CD4-positive, alpha-beta T cell treated with Interleukin-4 for 1 hour (primary cell): ENCODE measurements around the gene NR2C2AP.

Source experiments
- DNase-seq, 2 donors: peaks; one replicate each; pipeline ENCODE4 v3.0.0-alpha.2; 2020 to 2022

The NR2C2AP gene

DNA sequence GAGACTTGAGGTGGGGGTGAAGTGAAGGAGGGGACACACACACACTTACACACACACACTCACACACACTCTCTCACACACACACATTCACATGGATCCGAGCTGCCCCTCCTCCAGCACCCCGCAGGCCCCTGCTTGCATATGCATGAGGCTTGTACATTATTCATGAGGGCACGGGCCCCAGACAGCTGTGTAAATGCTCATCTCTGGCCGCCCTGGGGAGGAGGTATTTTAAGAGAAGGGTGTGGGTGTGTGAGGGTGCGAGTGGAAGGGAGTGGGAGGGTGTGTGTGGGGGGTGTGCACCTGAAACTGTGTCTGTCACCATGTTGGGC, 10.9 kb upstream of the NR2C2AP start:
- DNase-seq: no peak

DNA sequence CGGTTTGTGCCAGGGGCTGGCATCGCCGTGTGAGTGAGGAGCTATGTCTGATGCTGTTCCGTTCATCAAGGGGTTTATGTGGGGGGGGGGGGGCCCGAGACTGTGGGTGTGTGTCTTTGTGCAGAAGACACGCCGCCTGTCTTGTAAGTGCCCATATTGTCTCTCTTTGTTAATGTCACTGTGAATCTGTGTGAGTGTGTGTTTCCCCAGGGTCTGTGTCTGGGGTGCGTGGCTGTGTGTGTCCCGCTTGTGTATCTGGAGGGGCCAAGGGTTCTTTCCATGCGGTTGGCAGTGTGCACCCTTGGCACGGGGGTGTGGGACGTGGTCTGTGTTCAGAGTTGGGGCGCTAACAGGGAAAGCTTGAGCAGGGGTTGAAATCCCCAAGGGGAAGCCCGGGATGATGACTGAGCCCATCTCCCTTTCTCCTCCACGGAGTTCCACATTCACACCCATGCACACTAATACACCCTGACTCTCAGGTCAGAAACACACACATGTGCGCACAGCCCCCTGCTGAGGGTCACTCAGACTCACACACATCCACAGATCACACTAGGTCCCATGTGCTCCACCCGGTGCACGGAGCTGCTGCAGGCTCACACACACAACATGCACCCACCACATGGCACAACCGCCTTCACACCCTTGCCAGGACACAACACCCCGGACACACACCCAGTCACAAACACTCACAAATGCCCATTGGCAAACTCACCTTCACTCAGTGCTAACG, 10.4 kb upstream of the NR2C2AP start:
- DNase-seq: no peak

GRCh38 chr19:19212916-19213315, 9.7 kb upstream of the NR2C2AP start:
- DNase-seq: no peak

DNA sequence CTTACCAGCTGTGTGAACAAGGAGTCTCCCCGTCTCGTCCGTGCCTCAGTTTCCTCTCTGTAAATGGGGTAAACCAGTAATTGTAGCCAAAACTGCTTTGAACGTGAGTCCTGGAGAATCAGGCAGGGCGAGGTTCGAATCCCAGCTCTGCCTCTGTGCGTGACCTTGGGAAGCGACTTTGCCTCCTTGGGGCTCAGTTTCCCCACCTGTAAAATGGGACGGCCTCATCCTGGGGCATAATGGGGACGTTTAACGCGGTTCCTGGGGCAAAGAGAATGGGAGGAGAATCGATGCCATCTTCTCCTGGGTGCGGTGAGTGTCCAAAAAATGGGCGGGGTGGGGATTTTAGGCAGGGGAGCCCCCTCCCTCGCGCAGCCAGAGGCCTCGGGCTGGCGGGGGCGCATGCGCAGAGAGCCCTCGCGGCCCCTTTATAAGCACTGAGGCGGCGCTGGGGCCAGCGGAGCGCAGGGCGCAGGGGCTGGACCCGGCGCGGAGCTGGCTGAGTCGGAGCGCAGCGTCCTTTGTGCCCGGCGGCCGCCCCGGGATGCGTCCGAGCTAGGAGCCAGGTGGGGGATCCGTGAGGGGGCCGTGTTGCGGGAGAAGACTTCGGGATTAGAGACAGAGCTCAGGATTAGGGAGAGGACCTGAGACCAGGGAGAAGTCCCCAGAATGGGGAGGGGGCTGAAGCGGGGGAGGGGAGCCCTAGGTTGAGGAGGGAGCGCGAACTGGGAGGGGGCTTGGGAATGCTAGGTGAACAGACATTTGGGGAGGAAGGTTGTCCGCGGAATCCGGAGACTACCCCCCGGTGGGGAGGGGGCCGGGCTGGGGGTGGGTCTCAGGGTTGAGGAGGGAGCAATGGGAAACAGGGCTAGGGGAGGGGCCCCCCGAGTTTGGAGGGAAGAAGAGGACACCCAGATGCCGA, 8.5 kb upstream of the NR2C2AP start, which contains the start of gene NCAN:
TSS of gene NCAN (plus strand) at position 460 of the 922 bp plus-strand sequence. CDS start 4,996 bp downstream, outside the sequence.
- no peak for DNase-seq

DNA sequence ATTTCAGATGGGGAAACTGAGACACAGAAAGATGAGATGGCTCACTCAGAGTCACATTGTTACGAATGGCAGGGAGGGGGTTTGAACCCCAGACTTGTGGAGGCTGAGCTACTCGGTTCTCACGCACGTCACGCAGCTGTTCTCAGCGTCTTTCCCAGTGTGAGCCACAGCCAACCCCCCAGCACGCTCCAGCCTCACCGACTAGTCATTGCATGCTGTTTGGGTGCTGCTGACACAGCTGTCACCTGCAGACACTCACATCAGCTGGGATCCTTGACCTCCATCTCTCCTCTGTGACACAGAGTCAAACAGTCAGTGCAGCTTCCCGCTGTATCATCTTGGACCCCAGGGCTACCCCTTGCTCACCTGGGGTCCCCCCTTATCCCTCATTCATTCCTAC, 6.2 kb upstream of the NR2C2AP start:
- no peak for DNase-seq

DNA sequence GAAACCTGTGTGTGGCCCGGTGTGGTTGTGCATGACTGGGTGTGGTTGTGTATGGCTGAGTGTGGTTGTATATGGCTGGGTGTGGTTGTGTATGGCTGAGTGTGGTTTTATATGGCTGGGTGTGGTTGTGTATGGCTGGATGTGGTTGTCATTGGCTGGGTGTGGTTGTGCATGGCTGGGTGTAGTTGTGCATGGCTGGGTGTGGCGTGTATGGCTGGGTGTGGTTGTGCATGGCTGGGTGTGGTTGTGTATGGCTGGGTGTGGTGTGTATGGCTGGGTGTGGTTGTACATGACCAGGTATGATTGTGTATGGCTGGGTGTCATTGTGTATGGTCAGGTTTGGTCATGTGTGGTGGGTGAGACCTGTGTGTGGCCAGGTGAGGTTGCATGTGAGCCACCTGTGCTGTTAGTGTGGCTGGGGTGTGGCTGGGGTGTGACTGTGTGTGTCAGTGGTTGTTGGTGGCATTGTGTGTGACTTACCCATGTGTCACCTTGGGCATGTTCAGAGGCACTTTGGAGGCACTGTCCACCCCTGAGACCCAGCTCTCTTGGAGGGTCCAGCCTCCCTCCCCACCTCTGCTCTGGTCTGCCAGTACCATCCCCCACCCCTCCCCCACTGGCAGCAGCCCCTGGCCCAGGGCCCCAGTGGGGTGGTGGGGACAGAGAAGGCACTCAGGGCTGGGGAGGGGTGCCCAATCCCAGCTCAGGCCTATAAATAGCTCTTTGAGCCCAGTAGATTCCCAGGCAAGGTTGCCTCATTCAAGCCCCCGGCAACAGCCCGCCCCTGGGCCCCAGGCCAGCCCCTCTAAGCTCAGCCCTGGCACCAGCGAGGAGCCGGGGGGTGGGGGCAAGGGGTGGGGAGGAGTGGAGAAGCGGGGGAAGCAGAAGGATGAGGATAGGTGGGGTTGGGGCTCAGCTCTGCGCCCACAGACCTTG, 4.7 kb upstream of the NR2C2AP start:
- DNase-seq: no peak

GRCh38 chr19:19206938-19207337, 3.7 kb upstream of the NR2C2AP start:
- no peak for DNase-seq

- DNase-seq: no peak
Measured at GRCh38 chr19:19205416-19206410, 2.5 kb upstream of the NR2C2AP start.

DNA sequence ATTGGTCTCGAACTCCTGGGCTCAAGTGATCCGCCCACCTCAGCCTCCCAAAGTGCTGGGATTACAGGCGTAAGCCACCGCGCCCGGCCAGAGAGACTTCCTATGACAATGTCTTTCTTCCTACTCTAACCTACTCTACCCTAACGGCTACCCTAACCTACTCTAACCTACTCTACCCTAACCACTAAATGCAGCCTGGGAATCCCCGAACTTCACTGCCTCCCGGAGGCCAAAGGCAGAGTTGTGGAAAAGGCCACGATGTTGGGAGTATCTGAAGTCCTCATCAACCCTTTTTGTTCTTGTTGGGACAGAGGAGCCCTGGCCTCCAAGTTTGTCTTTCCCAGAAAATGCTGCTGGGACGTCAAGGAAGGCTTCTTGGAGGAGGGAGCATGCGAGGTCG, 967 bp upstream of the NR2C2AP start:
- no peak for DNase-seq

DNA sequence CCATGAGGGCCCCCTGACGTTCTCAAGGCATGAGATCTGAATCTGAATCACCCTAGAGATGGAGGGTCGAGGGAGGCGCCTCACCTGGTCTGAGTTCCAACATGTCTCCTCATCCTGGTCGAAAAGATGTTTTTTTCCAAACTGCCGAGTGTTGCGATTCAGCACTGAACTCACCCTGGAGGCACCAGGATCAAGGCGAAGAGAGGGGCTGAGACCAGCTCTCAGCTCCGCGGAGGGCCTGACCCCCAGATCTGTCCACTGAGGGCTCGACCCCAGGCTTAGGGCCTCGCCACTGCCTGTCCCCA, 555 bp downstream of the NR2C2AP start:
- DNase-seq: no peak

- DNase-seq: no peak
Measured at GRCh38 chr19:19201697-19202630, 1.2 kb downstream of the NR2C2AP start.

DNA sequence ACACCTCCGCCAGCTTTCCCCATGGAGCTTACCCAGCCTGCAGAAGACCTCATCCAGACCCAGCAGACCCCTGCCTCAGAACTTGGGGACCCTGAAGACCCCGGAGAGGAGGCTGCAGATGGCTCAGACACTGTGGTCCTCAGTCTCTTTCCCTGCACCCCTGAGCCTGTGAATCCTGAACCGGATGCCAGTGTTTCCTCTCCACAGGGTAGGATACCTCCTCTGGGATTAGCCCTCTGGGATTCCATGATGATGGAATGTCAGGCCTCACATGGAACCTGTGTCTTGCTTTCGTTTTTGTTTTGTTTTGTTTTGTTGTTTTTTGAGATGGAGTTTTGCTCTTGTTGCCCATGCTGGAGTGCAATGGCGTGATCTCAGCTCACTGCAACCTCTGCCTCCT, 9.3 kb downstream of the NR2C2AP start:
- DNase-seq: no peak

- no peak for DNase-seq
Measured at GRCh38 chr19:19192910-19193423, 10.2 kb downstream of the NR2C2AP start.

- peak; percentile 100 for DNase-seq
Measured at GRCh38 chr19:19192078-19192882, 10.9 kb downstream of the NR2C2AP start, which contains the start of the genes BORCS8 and RFXANK. BORCS8 (minus strand) TSS chr19:19192152; CDS start chr19:19192117, 35 bp downstream. RFXANK (plus strand) TSS chr19:19192258; CDS start chr19:19193947, 1,689 bp downstream.

GRCh38 chr19:19191768-19192077, 11.5 kb downstream of the NR2C2AP start:
- no peak for DNase-seq

DNA sequence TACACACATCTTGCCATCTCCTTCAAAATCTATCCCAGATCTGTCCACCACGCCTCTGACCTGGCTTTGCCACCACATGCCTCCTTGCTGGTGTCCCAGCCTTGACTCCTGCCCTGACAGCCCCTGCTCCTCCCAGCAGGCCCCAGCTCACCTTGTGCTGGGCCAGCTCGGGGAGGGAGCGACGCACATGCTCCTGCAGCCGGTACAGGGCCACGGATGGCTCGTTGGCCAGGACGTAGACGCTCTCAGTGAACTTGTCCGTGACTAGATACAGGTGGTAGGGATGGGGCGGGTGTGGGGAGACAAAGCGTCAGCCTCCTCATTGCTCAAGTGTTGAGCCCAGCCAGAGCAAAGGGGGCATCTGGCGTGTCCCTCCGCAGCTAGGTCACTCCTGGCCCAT, 16.5 kb downstream of the NR2C2AP start:
- DNase-seq: no peak

DNA sequence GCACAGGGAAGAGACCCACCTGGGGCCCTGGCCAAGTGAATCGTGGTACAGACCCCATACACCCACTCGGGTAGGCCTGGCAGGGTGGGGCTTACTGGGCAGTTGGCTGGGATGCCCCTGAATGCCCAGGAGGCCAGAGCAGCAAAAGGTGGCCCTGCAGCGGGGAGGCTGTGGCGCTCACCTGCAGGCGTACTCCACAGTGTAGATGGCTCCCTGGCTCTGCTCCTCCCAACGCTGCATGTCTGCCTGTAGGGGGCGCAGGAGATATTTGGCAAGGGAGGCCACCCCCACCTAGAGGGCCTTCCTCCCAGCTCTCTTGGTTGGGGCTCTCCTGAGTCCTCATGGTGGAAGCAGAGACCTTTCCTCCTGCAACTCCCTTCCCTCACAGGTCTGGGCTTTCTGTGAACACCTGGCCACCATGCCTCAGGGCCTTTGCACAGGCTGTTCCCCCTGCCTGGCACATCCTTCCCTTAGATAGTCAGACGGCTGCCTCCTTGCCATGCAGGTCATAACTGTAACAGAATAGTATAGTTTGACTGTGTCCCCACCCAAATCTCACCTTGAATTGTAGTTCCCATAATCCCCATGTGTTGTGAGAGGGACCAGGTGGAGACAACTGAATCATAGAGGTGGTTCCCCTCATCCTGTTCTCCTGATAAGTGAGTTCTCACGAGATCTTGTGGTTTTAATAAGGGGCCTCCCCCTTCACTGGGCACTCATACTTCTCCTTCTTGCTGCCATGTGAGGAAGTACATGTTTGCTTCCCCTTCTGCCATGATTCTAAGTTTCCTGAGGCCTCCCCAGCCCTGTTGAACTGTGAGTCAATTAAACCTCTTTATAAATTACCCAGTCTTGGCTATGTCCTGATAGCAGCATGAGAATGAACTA, 17.1 kb downstream of the NR2C2AP start:
- DNase-seq: peak; percentile 56 to 72

GRCh38 chr19:19181488-19181998, 21.7 kb downstream of the NR2C2AP start:
- DNase-seq: no peak
